ENCODE results near the gene DYNLT1. TPM values are rescaled to one million over a fixed set of nuclear protein-coding genes. Genes with fewer than 3 reads are reported as not detected.

The DYNLT1 gene
- total and polyA plus RNA-seq, 9 donors = 50.0 to 217 (median 103) TPM

- DNase-seq = no peak
- 91 to 93% (median 91%) methylated on average over 7 of the region's 7 CpGs for WGBS, 3 donors
- intact Hi-C loops (cut with DNase I) = loop anchor here in 2 of 4 donors (5.0 to 10.0 kb wide), 2 partner anchors 82 to 470 kb away; no protein-coding TSS in a partner anchor
- H3K4me1 ChIP-seq (ENCODE audit: insufficient read depth) = peaks cover 4% of the 10 kb centered on the region
- no peaks in the 10 kb centered on the region for H3K27me3 ChIP-seq
- H3K9me3 ChIP-seq = no peaks in the 10 kb centered on the region
- TF ChIP-seq POLR2A (IDR thresholded peaks at IDR 0.05) = no peak
- no peak for TF ChIP-seq EP300 (IDR thresholded peaks at IDR 0.05)
- TF ChIP-seq CTCF (IDR thresholded peaks at IDR 0.05) = no peak
- H3K36me3 ChIP-seq = no peaks in the 10 kb centered on the region
- no peak overlapping the region for H3K27ac ChIP-seq
- no peak overlapping the region for H3K4me3 ChIP-seq
These were observed 42.3 kb upstream of the DYNLT1 start for GRCh38 chr6:158686791-158687381.

GRCh38 chr6:158686311-158686710, 41.8 kb upstream of the DYNLT1 start:
- no peak overlapping the region for H3K4me3 ChIP-seq
- intact Hi-C loops (cut with DNase I) = loop anchor here in 2 of 4 donors (5.0 to 10.0 kb wide), 2 partner anchors 82 to 469 kb away; no protein-coding TSS in a partner anchor
- DNase-seq = no peak
- no peaks in the 10 kb centered on the region for H3K36me3 ChIP-seq
- no peaks in the 10 kb centered on the region for H3K27me3 ChIP-seq
- H3K27ac ChIP-seq = no peak overlapping the region
- no peak for TF ChIP-seq POLR2A (IDR thresholded peaks at IDR 0.05)
- no peak for TF ChIP-seq EP300 (IDR thresholded peaks at IDR 0.05)
- TF ChIP-seq CTCF (IDR thresholded peaks at IDR 0.05) = no peak
- H3K9me3 ChIP-seq = no peaks in the 10 kb centered on the region
- H3K4me1 ChIP-seq (ENCODE audit: insufficient read depth) = peaks cover 4% of the 10 kb centered on the region
- 87 to 94% (median 88%) methylated on average over 4 of the region's 4 CpGs for WGBS, 3 donors

- Histone ChIP-seq H3K27me3 (no peaks in the 10 kb centered on the region), H3K27ac (no peak overlapping the region), H3K36me3 (no peaks in the 10 kb centered on the region), H3K4me1 (ENCODE audit: insufficient read depth) (peaks cover 4% of the 10 kb centered on the region), H3K9me3 (no peaks in the 10 kb centered on the region), H3K4me3 (no peak overlapping the region)
- TF ChIP-seq CTCF (IDR thresholded peaks at IDR 0.05) (no peak), POLR2A (IDR thresholded peaks at IDR 0.05) (no peak), EP300 (IDR thresholded peaks at IDR 0.05) (no peak)
- intact Hi-C loops (cut with DNase I) = loop anchor here in 2 of 4 donors (5.0 to 10.0 kb wide), 2 partner anchors 80 to 468 kb away; no protein-coding TSS in a partner anchor
- DNase-seq = no peak
- 10 to 18% (median 13%) methylated on average over 5 of the region's 5 CpGs for WGBS, 3 donors
These were observed 40.3 kb upstream of the DYNLT1 start for GRCh38 chr6:158684745-158685324.

GRCh38 chr6:158684311-158684710, 39.8 kb upstream of the DYNLT1 start:
- 91 to 97% (median 95%) methylated on average over 5 of the region's 5 CpGs for WGBS, 3 donors
- peaks cover 4% of the 10 kb centered on the region for H3K4me1 ChIP-seq (ENCODE audit: insufficient read depth)
- intact Hi-C loops (cut with DNase I) = loop anchor here in 1 of 4 donors (10.0 kb wide), 1 partner anchor 80 kb away; no protein-coding TSS in a partner anchor
- H3K27me3 ChIP-seq = no peaks in the 10 kb centered on the region
- TF ChIP-seq EP300 (IDR thresholded peaks at IDR 0.05) = no peak
- no peak overlapping the region for H3K27ac ChIP-seq
- DNase-seq = no peak
- no peaks in the 10 kb centered on the region for H3K36me3 ChIP-seq
- no peaks in the 10 kb centered on the region for H3K9me3 ChIP-seq
- no peak overlapping the region for H3K4me3 ChIP-seq

- no peak for DNase-seq
- Histone ChIP-seq H3K27ac (no peak overlapping the region), H3K4me1 (ENCODE audit: insufficient read depth) (peaks cover 4% of the 10 kb centered on the region), H3K4me3 (no peak overlapping the region), H3K36me3 (no peaks in the 10 kb centered on the region), H3K27me3 (no peaks in the 10 kb centered on the region), H3K9me3 (no peaks in the 10 kb centered on the region)
- WGBS, 3 donors = 89 to 94% (median 89%) methylated on average over 6 of the region's 6 CpGs
- TF ChIP-seq POLR2A (IDR thresholded peaks at IDR 0.05) = no peak
- TF ChIP-seq EP300 (IDR thresholded peaks at IDR 0.05) = no peak
- no peak for TF ChIP-seq CTCF (IDR thresholded peaks at IDR 0.05)
- intact Hi-C loops (cut with DNase I) = loop anchor here in 1 of 4 donors (10.0 kb wide), 1 partner anchor 76 kb away; no protein-coding TSS in a partner anchor
These were observed 35.9 kb upstream of the DYNLT1 start for GRCh38 chr6:158680481-158680880.

All from ovary (tissue), 9 donors.